ENCODE results near the gene ELMO1.

ELMO1 gene

DNA sequence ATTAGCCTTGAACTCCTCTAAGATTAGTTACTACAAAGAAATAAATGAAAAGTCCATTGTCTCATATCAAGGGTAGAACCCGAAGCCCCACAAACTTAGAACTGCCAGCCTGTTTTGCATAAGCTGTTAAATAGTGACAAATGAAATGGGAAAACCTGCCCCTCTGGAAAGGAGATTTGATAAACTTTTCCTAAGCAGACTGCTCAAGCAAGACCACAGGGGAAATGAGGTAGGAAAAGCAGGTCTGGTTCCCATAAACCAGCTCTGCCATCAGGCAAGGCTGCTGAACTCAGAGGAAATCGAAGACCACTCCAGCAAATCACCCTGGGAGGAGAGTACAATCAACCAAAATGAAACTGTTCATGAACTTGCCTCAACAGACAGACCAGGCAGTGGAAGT, 542.8 kb downstream of the ELMO1 start:
- DNase-seq, result no peak

DNA sequence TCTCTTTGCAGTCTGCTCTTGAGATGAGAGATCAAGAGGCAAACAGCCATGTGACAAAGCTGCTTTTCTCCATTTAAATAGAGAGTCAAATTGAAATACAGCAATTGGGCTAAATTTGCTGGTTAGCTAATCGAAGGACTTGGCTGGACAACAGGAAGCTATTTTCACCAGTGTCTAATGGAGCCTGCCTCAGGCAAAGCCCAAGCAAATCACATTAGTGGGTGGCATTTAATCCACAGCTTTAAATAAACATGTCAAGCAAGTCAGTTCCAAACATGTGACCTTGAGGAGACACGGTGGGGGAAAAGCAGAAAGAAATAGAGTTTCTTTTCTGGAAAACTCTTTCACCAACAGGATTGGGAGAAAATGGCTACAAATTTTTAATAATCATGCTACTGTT, 543.9 kb downstream of the ELMO1 start:
- peak in 1 of 14 donors; percentile 27 for DNase-seq

DNA sequence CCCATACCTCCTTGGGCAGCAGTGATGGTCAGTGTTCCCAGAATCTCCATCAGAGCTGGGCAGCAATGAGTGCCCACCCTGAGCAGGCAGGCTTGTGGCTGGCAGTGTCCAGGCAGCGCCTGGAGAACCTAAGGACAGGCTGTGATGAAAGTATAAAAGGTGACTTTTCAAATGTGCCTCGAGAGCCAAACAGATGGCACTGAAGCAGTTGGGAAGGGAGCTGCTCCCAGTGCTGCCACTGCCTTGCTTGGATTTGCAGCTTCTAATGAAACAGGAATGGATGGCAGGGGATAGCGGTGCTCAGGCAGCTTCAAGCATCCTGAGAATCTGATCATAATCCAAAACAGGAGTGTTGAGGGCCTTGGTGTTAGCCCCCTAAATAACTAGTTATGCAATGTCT, 544.6 kb downstream of the ELMO1 start:
- peak in 2 of 14 donors; percentile 17 to 85 for DNase-seq

DNA sequence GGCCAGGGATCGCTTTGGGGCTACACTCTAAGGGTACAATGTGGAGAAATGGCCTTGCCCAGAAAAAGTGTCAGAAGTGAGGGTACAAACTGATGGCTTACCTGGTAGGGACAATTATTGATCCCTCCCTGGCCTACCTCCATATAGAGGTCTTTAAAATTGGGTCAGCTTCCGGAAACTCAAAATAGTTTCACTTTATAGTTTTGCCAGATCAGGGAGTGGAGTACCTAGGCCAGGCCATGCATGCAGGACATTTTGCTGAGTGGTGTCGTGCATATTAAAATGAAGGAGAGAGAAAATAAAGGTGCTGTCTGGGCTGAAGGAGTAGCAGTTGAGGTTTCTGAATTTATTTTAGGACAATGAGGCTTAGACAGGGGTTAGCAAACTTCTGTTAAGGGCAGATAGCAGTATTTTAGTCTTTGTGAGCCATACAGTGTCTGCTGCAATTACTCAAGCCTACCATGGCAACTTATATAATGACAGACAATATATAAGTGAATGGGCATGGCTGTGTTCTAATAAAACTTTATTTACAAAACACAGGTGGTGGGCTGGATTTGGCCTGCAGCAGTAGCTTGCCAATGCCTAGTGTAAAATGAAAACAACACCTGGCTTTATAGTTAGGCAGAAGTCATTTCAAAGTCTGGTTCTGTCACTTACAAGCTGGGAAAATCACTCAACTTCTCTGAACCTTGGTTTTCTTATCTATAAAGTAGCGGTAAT, 547.5 kb downstream of the ELMO1 start:
- DNase-seq, result no peak

DNA sequence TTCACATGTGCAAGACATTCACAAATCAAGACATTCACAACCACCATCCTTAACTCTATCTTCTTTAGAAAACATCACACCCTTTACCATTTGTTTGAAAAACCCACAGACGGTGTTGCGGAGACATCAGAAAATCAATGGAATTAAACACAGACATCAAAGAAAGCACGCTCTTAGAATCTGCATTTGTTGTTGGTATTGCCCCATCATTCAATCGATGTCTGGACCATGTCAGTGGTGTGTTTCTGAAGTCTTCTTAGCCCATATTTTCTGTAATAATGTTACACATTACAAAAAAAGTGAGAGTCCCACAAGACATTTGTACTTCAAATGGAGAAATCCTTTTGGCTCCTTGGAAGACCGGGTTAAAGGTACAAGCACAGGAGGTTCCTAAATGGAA, 550.5 kb downstream of the ELMO1 start:
- DNase-seq, result no peak

DNA sequence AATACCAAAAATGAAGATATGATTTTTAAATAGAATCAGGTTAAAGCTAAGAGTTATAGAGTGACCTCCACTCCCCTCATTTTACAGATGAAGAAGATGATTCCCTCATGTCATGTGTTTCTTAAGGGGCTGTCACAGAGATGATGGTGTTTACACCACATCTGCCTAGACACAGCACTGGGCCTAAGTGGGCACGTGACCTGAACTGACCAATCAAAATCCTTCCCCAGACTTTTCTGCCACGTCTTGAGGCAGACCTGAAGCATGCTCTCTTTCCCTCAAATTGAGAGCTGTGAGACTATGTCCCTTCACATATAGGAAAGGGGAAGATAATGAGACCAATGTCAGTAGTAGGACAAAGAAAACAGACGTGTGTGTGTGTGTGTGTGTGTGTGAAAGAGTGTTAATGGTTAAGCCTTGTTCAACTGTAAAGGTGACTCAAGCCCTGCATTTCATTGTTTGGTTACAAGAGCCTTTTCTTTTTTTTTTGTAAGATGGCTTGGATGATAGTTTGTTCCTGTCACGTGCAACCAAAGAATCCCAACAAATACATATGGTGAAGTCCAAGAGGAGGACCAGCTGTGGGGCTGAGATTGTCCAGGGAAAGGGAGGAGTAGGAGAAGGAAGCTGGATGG, 551.6 kb downstream of the ELMO1 start:
- DNase-seq, result no peak

DNA sequence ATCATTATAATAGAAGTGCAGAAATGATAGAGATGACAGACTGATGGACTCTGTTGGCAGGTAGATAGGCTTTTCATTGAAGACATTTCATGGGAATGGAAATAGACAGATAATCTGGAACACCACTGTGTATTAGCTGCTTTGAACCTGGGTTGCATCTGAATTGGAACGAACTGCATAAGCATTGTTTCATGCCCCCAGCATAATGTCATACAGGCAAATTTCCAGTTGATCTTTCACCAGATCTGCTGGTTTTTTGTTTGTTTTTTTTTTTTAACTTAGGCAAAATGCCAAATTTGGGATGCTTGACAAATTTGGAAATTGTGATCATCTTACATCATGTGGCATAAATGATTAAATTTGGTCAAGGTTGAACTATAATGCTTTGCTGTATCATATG, 552.2 kb downstream of the ELMO1 start:
- no peak for DNase-seq

DNA sequence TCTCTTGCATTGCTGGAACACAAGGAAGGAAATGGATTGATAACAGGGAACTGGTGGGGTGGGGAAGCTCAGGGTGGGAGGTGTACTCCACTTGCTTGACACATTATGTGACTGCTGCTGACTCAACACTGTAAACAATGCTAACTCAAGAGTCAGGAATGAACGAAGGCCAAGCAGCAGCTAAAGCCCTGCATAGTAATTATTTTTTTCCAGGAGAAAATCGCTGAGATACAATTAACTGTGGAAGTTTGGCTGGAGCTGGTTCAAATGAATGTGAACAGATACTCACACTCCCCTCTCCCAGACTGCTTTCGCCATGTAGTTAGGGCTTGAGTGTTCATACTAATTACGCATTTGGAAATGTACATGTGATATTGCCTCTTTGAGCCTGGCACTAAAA, 553.5 kb downstream of the ELMO1 start:
- no peak for DNase-seq

DNA sequence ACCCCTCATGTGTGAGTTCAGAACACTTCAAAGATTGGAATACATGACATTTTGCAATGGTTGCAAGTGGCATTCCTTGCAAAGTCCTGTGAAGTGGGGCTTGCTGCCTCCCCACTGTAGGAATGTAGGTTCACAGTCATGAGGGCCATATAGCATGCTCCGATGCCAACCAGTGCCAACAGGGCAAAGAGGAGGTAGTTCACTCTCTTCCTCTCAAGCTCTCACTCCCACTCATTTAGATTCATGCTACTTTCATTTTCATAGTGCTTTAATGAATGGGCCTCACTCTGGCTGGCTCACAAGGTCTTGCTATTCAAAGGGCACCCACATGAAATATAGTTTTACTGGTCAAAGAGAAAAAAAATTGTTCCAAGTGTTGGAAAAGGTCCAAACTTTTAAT, 554.5 kb downstream of the ELMO1 start:
- DNase-seq, result no peak

DNA sequence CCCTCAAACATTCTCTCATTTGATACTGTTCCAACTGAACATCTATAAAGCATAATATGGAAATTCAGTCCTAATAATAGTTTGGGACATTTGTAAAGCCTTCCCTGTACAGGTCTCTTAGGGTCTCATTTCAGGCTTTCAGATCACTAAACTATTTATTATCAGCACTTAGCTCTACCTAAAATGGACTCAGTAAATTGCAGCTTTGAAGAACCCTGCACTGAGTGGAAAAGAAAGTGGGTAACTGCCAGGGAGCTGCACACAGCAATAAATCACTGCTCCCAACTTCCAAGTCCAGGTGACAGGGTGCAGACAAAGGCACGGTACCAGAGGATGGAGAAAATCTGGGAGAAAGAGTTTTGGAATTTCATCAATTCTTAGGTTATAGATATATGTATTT, 559.5 kb downstream of the ELMO1 start:
- DNase-seq, result no peak

DNA sequence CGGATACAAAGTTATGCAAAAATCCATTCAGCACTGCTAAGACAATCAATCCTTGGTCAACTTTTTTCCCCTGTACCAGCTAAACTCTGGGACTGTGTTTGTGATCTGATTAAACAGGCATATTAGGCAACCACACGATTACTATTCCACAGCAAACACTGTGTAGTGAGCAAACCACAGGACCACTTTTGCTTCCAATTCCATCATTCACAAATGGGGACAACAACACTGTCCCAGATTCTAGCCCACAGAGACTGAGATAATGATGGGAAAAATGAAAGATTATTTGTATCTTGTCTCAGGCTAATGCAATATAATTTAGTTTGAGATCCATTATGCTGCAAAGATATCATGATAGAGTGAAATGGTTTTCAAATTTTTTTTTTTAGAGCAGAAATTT, 560.7 kb downstream of the ELMO1 start:
- no peak for DNase-seq

DNA sequence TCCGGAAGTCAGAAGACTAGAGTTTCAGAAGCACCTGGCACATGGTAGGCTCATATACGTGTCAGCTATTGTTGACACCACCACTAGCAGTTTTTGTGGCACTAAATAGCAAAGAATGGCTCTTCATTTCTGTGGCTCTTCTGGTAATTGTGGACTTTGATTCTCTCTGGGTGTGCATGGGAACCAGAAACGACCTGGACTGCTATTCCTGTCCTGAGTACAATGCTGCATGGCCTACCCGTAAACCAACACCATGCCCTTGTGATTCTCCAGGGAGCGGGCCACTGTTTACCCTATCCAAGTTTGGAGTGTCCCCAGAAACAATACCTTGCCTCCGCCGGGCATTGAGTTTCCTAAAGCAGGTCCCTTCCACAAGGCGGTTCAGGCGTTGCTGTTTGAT, 561.4 kb downstream of the ELMO1 start:
- no peak for DNase-seq

DNA sequence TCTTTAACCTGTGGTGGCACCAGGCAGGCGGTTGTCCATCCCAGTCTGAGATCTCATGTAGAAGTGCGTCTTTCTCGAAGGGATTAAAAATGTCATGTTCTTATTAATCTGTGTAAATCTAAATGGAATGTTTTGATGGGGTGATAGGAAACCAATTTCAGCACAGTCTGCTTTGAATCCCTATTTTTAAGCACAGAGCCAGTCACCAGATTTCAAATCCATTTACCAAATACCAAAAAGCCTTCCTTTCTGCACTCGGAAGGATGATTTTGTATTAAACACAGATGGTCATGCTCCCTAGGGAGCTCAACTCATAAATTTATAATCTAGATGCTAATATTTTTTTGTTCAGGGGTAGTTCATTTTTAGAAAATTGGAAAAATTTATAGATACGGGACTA, 563.8 kb downstream of the ELMO1 start:
- peak in 1 of 14 donors; percentile 59 for DNase-seq

DNA sequence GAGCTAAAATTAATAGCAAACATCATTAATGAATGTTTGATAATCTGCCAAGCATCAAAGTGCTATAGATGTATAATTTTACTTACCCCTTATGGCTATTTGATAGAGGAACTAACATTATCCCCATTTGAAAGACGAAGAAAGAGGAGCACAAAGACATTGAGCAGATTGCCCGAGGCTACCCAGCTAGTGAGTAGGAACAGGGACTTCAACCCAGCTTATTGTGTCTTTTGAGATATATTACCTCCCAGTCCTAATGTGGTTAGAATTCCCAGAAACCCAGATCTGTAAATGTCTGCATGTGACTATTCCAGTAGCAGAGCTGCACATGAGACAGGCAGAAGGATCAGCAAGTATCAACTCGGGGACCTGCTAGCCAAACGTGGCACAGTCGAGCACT, 564.3 kb downstream of the ELMO1 start:
- DNase-seq, result no peak

DNA sequence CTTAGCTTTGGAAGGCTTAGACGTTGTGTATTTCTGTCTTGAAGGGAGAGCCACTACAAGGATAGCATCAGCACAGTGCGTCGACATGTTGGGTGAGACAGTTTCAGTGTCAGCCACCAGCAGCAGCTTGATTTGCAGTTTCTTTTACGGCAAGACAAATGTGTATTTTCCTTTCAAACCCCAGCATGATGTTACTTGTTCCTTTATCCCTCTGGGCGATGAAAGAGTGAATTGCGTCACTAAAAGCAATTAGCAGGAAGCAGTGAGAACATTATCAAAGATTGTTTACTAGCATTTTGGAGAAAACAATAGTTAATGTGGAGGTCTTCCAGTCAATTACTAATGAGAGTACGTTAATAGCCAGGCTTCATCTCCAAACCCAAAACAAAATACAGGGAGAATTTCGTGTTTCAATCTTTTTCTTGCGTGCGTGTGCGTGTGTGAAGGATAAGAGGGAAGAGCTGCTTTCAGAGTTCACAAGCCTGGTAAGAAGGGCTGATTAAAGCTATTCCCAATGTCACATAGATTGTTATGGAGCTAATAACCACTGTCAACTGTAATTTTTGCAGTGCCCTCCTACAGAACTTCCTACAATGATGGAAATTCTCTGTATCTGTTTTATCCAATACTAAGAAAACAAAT, 567.3 kb downstream of the ELMO1 start:
- no peak for DNase-seq

DNA sequence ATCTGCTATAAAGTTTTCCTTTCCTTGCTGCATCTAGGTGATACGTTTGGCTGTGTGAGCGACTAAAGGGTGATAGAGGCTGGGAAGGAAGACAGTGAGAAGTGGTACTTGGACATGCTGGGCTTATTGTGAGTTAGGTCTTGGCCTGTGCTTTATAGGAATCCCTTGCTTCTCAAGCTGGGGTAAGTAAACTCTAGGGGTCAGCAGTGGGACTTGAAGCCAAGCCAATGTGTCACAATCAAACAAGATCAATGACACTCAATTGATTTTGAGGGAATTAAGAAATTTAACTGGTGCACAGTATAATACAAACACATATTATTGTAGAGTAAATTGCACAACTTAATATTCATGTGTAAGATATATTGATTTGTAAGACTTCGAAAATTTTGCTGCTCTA, 568.6 kb downstream of the ELMO1 start:
- no peak for DNase-seq

DNA sequence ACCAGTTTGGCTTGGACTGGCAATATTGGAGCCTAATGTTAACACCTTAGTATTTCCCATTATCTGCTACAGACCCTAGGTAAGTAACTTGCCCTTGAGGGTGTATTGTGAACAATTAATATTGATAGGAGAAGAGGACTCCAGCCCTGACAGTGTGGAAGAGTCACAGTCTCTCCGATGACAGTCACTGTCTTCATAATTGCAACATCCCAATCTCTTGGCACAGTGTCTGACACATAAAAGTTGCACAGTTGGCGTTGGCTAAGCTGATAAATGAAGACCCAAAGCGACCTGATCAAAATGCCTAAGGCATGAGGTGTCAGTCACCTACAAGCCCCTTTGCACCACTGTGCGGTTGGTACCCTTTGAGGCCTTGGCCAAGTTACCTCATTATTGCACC, 569.6 kb downstream of the ELMO1 start:
- no peak for DNase-seq

DNA sequence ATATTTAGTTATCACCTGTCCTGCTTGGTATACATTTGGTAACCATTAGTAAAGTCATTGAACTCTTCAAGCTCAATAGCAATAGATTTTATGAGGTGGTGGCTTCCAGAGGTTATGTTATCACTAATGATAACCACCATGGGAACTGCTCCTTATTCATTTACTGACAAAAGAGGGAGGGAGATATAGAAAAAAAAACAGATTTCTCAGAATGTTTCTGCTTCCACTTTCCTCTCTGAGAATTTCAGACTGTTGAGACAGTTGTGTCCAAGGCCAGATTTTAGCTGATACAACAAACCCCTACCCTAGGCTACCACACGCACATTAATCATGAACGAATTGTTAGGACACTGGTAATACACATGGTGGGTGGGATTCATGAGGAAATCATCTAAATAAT, 570.4 kb downstream of the ELMO1 start:
- no peak for DNase-seq

DNA sequence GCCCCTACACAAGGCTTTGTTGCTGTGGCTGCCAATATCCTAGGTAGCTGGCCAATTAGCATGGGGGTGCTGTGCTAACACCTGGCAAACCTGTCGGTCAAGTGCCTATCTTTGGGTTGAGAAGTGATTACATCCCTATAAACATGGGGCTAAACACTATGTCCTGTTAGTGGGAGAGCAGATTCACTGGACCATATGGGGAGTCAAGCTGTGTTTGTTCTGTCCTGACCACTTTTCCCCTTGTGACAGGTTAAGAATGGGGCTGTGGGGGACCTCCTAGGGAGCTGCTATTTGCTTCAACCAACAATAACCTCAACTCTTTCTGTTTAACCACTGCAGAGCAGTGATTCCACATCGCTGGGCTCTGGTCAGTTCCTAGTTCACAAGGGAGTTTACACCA, 572.9 kb downstream of the ELMO1 start:
- DNase-seq, result peak in 1 of 14 donors; percentile 57

DNA sequence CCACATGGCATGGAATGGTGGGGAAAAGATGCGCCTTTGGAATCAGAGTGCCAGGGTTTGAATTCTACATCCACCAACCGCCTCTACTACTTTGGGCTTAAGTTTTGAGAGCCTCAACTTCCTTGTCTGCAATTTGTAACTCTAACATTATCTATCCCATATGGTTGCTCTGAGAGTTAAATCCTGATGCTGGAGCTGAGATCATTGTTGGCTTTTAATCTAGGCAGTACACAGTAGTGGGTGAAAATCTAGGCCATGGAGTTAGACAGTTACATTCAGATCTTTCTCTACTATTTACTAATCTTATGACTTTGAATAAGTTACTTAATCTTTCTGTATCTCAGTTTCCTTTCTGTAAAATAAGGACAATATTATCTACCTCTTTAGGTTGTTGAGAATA, 574.6 kb downstream of the ELMO1 start:
- no peak for DNase-seq

DNA sequence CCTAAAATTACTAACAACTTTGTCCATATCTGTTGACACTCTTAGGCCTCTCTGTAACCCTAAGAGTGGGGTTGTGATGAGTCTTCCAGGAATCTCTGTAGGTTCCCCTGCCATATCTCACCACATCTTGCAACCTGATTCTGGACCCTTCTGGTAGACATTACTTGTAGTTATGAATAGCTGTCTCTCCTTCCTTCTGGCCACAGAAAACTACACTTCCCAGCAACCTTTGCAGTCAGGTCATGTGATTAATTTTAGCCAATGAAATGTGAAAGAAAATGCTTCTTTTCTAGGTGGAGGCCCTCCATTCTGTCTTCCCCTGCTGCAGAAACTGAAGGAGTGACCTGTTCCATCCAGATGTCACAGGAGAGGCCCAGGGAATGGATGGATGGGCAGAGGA, 576.8 kb downstream of the ELMO1 start:
- no peak for DNase-seq

DNA sequence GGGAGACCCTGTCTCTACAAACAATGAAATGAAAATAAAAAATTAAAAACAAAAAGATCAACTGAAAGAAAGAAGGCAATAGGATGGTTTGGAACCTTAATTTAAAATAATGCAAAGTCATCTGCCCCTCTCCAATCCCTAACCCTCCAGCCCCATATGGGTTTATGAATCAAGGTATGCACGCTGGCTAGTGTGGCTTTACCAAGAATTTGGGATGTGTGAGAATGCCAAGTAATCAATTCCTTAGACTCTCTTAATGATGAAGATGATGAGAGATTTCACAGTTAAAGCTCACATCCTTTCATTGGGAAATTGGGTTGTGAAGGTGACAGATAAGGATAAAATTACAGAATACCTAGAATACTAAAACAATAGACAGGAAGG, 577.3 kb downstream of the ELMO1 start:
- no peak for DNase-seq

DNA sequence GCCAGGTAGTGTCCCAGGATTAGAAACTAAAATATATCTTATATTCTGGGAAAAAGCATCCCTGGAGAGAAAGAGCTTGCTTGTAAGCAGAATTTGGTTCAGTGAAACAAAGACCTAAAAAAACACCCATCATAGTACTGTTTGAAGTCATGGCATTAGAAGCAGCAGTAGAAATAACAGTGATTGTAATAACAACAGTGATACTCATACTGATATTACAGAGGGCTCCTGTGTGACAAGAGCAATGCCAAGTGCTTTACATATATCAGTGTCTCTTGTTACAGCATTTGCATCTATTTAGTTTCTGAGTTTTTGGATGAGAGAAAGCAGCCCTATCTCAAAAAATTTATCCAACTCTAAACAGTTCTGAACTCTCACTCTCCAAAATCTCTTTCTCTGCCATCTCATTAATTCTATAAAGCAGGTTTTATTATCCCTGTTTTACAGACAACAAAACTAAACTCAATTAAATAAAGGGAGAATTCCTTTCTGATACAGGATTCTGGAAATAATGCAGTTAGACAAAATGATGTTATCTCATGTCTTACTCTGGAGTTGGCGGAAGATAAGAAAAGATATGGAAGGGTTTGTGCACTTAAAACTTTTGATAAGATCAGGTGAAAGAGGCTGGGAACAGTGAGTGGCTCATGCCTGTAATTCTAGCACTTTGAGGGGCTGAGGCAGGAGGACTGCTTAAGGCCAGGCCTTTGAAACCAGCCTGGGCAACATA, 577.9 kb downstream of the ELMO1 start:
- no peak for DNase-seq

All from C1 segment of cervical spinal cord (tissue), 14 donors.